Thoracic aorta (tissue), 2 donors: ENCODE measurements around the gene TERB1. TPM values are rescaled to one million over a fixed set of nuclear protein-coding genes. Genes with fewer than 3 reads are reported as not detected.
"Not testable (repeated sequence)": the region's sequence is repeated elsewhere in the genome, so short reads cannot be mapped to it uniquely, and the experiment has no call there.

Experiments used
- ATAC-seq: fragments of 150-250 bp; one replicate; pipeline ENCODE4 v1.8.0; 2017; ENCODE audit warnings: low read depth; ENCODE audit not compliant: insufficient number of reproducible peaks, low FRiP score
- DNase-seq: peaks from one replicate; pipeline ENCODE4 v3.0.0-alpha.2; 2020; ENCODE audit warnings: low spot score
- H3K27ac ChIP-seq, 2 donors: fragments of 200-600 bp; sonication (generic); 1 replicate in 1 of 2; 2 replicates in 1 of 2; pipeline ENCODE4 v1.5.1; 2016; ENCODE audit warnings: mild to moderate bottlenecking in 2 of 2, moderate library complexity in 2 of 2
- H3K27me3 ChIP-seq: fragments of 200-600 bp; sonication (generic); replicated peaks from 2 replicates; pipeline ENCODE4 v1.6.0; 2016; ENCODE audit warnings: mild to moderate bottlenecking; ENCODE audit not compliant: insufficient read depth
- H3K36me3 ChIP-seq: fragments of 200-600 bp; sonication (generic); one replicate; pipeline ENCODE4 v1.5.1; 2016
- H3K4me1 ChIP-seq, 2 donors: fragments of 200-600 bp; sonication (generic); 1 replicate in 1 of 2; 2 replicates in 1 of 2; pipeline versions ENCODE4 v1.5.1 to v1.6.0; 2016; ENCODE audit warnings: low read depth in 2 of 2, mild to moderate bottlenecking in 1 of 2; ENCODE audit not compliant: control insufficient read depth in 1 of 2
- H3K4me3 ChIP-seq: fragments of 200-600 bp; sonication (generic); 2 replicates; pipeline ENCODE4 v1.5.1; 2016; ENCODE audit warnings: mild to moderate bottlenecking
- H3K9me3 ChIP-seq: fragments of 200-600 bp; sonication (generic); 2 replicates; pipeline ENCODE4 v1.5.1; 2016
- total RNA-seq, 2 donors: library from RNA; depleted of rRNA; stranded (reverse); fragments of >200 nt; gene quantifications; one replicate each; pipeline versions ENCODE4 v1.1.0 to v1.2.3, GENCODE V29; 2016
- TF ChIP-seq, protein P1 (sequence below): fragments of 200-600 bp; sonication (generic); IDR thresholded peaks from one replicate; pipeline ENCODE4 v1.5.1; 2019; ENCODE audit warnings: antibody characterized with exemption

TERB1 gene
- total RNA-seq, 2 donors from 2014 or later: not detected

DNA sequence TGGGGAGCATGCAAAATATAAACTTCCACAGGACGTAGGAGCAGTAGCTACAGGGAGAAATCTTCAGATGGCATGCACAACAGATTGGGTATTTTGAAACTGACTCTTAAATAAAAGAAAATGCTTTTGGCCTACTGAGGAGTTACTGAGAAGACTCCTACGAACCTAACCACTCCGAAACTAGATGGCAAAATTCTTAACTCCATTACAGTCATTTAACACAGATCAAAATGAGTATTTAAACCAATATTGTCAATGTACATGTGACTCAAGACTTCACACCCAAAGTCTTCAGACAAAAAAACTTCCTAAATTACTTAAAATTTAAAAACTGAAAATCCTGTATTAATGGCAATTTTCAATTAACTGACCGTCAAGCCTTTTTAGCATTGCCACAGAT, 8.4 kb upstream of the TERB1 start:
- Histone ChIP-seq H3K27ac (no peak overlapping the region), H3K4me1 (no peaks in the 10 kb centered on the region), H3K27me3 (no peaks in the 10 kb centered on the region), H3K4me3 (no peak overlapping the region), H3K36me3 (peaks cover 50% of the 10 kb centered on the region), H3K9me3 (no peaks in the 10 kb centered on the region)
- TF ChIP-seq, protein P1, sequence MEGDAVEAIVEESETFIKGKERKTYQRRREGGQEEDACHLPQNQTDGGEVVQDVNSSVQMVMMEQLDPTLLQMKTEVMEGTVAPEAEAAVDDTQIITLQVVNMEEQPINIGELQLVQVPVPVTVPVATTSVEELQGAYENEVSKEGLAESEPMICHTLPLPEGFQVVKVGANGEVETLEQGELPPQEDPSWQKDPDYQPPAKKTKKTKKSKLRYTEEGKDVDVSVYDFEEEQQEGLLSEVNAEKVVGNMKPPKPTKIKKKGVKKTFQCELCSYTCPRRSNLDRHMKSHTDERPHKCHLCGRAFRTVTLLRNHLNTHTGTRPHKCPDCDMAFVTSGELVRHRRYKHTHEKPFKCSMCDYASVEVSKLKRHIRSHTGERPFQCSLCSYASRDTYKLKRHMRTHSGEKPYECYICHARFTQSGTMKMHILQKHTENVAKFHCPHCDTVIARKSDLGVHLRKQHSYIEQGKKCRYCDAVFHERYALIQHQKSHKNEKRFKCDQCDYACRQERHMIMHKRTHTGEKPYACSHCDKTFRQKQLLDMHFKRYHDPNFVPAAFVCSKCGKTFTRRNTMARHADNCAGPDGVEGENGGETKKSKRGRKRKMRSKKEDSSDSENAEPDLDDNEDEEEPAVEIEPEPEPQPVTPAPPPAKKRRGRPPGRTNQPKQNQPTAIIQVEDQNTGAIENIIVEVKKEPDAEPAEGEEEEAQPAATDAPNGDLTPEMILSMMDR: no peak
- no peak for ATAC-seq
- DNase-seq: no peak

GRCh38 chr16:66802159-66802558, 775 bp upstream of the TERB1 start:
- H3K4me1 ChIP-seq: no peaks in the 10 kb centered on the region
- no peaks in the 10 kb centered on the region for H3K27me3 ChIP-seq
- TF ChIP-seq, protein P1: no peak
- DNase-seq (no peak), ATAC-seq (no peak)
- H3K36me3 ChIP-seq: peaks cover 36% of the 10 kb centered on the region
- H3K4me3 ChIP-seq: no peak overlapping the region
- H3K9me3 ChIP-seq: no peaks in the 10 kb centered on the region
- no peak overlapping the region for H3K27ac ChIP-seq

DNA sequence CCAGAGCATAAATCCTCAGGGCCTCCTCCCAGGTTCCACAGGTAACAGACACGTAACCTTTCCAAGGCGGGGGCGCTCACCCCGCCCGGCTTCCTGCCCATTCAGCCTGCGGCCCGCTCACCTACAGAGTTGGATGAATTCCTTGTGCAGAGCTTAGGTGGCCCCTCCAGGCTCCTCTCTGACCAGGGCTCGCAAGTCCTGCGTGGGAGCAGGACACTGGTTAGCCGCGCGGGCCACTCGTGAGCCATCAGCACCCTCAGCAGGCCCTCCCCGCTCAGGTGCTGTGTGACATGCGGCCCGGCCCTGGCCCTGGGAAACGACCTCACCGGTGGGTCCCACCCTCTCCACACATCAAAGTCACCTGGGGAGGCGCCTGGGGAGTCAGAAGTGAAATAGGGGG, 528 bp downstream of the TERB1 start:
- TF ChIP-seq, protein P1: no peak
- no peaks in the 10 kb centered on the region for H3K9me3 ChIP-seq
- no peak for DNase-seq
- H3K4me3 ChIP-seq: no peak overlapping the region
- H3K27ac ChIP-seq: no peak overlapping the region
- no peak for ATAC-seq
- no peaks in the 10 kb centered on the region for H3K4me1 ChIP-seq
- H3K27me3 ChIP-seq: no peaks in the 10 kb centered on the region
- peaks cover 26% of the 10 kb centered on the region for H3K36me3 ChIP-seq

DNA sequence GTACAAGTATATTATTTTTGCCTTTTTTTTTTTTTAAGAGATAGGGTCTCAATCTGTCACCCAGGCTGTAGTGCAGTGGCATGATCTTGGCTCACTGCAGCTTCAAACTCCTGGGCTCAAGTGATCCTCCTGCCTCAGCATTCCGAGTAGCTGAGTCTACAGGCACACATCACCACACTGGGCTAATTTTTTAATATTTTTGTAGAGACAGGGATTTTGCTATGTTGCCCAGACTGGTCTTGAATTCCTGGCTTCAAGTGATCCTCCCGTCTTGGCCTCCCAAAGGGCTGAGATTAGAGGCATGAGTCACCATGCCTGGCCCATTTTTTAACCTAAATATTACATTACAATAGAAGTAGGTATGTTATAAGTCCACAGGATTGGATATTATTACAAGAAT, 3.2 kb downstream of the TERB1 start:
- Histone ChIP-seq H3K27me3 (no peaks in the 10 kb centered on the region), H3K4me1 (no peaks in the 10 kb centered on the region), H3K36me3 (peaks cover 1% of the 10 kb centered on the region), H3K27ac (no peak overlapping the region), H3K4me3 (no peak overlapping the region), H3K9me3 (no peaks in the 10 kb centered on the region)
- ATAC-seq: no peak
- TF ChIP-seq, protein P1: no peak
- DNase-seq: no peak

DNA sequence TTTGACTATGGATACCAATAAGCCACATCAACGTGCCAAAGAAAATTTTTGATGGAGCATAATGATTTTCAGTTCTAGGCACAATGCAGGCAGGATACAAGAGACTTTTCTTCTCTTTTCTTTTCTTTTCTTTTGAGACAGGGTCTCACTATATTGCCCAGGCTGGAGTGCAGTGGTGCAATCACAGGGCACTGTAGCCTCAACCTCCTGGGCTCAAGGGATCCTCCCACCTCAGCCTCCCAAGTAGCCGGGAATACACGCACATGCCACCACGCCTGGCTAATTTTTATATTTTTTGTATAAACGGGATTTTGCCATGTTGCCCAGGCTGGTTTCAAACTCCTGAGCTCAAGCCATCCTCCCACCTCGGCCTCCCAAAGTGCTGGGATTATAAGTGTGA, 7.4 kb downstream of the TERB1 start:
- H3K36me3 ChIP-seq, H3K9me3 ChIP-seq, H3K4me1 ChIP-seq: not testable (repeated sequence)

DNA sequence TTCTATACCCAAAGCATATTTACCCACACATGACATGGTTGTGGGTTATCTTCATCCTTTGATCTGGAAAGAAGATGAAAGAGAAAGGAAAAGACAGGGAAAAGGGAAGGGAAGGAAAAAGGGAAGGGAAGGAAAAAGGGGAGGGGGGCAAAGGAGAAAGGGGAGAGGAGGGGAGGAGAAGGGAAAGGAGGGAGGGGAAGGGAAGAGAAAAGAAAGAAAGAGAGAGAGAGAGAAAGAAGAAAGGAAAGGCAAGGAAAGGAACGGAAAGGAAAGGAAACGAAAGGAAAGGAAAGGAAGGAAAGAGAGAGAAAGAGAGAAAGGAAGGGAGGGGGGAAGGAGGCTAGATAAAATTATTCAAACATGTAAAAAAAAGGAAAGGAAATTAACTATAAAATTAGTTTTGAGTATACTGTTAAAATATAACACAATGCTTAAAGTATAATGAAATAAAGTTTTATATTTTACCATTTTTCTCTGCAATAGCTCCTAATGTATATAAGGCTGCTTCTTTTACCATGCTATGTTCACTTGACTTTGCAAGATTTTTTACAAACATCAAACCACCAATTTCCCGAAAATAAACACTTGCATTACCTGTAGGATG, 11.2 kb downstream of the TERB1 start:
- Histone ChIP-seq H3K4me3 (no peak overlapping the region), H3K36me3 (no peaks in the 10 kb centered on the region), H3K27ac (no peak overlapping the region), H3K9me3 (no peaks in the 10 kb centered on the region), H3K27me3 (no peaks in the 10 kb centered on the region), H3K4me1 (no peaks in the 10 kb centered on the region)
- TF ChIP-seq, protein P1: no peak
- ATAC-seq (no peak), DNase-seq (no peak)

More for the DNA sequence above, 7.4 kb downstream of the TERB1 start:
- H3K4me3 ChIP-seq, H3K27me3 ChIP-seq, DNase-seq, H3K27ac ChIP-seq, ATAC-seq: not testable (repeated sequence)
